PFSK-1 (cell line): ENCODE data around the gene RNASEH1.

Source experiments
- POLR2AphosphoS5 ChIP-seq: IDR thresholded peaks from 2 replicates; pipeline ENCODE4 v1.6.1; 2012; ENCODE audit warnings: low read depth, mild to moderate bottlenecking, control low read depth, low read length, moderate library complexity
- TAF1 ChIP-seq: IDR thresholded peaks from 2 replicates; pipeline ENCODE4 v1.6.1; 2012; ENCODE audit warnings: low read length, control low read depth, borderline replicate concordance; ENCODE audit not compliant: insufficient read depth

DNA sequence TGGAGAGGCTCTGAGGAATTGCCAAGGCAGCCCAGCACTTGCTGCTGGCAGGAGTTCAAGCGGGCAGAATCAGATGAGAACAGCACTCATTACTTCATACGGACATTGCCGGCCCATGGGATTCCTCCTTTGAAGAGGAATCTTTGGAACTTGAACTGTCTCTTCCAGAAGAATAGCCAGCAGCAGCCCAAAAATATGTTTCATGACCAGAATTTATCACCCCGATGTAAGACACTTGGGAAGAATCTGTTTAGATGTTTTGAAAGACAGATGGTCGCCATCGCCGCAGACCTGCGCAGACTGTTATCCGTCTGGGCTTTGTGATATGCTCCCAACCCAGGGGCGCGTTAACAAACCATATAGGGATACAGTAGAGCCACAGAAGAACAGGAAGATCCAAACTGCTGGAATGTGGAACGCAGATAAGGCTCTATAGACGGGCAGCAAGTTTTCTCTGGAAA is 35.1 kb downstream of the RNASEH1 start:
- TF ChIP-seq POLR2AphosphoS5 = no peak
- no peak for TF ChIP-seq TAF1
